Activated T-helper 1 cell treated with anti-CD3 and anti-CD28 coated beads, Interleukin-12 subunit alpha, Interleukin-12 subunit beta, Interleukin-2, Interleukin-4 antibody, amounts not matched to agents 30 ng/mL and 10 ng/mL and 1 ng/mL, durations not matched to agents 14 hours and 24 hours and 36 hours (primary cell): ENCODE results near the gene MMP13. TPM values are rescaled to one million over a fixed set of nuclear protein-coding genes. Genes with fewer than 3 reads are reported as not detected.
"Not testable (repeated sequence)": the region's sequence is repeated elsewhere in the genome, so short reads cannot be mapped to it uniquely, and the experiment has no call there.

Experiments
- DNase-seq: peaks from one replicate; pipeline ENCODE4 v3.0.0; 2021; ENCODE audit warnings: low spot score
- H3K27ac Mint-ChIP-seq: one replicate; pipeline ENCODE4 v1.8.0; 2021; ENCODE audit warnings: mild to moderate bottlenecking, mixed read lengths
- H3K27me3 Mint-ChIP-seq: one replicate; pipeline ENCODE4 v1.8.0; 2022; ENCODE audit warnings: mild to moderate bottlenecking, moderate library complexity, mixed read lengths; ENCODE audit not compliant: insufficient read depth
- H3K36me3 Mint-ChIP-seq: one replicate; pipeline ENCODE4 v1.8.0; 2021; ENCODE audit warnings: low read depth, mixed read lengths
- H3K4me1 Mint-ChIP-seq: one replicate; pipeline ENCODE4 v1.8.0; 2021; ENCODE audit warnings: low read depth, mixed read lengths
- H3K4me3 Mint-ChIP-seq: one replicate; pipeline ENCODE4 v1.8.0; 2021; ENCODE audit warnings: mild to moderate bottlenecking, moderate library complexity, mixed read lengths
- H3K9me3 Mint-ChIP-seq: one replicate; pipeline ENCODE4 v1.8.0; 2021; ENCODE audit warnings: mixed read lengths
- intact Hi-C: fragments of 100-400 bp; cut with micrococcal nuclease; formaldehyde crosslinking; loops from one replicate; pipeline ENCODE4 v1.15.1; 2024
- total RNA-seq: library from RNA; stranded (reverse); gene quantifications from 2 replicates; pipeline ENCODE4 v1.2.3, GENCODE V29; 2022

The MMP13 gene
- total RNA-seq, 1 donor from 2014 or later: not detected

GRCh38 chr11:102912482-102912830 lies 43.1 kb downstream of the MMP13 start:
- H3K36me3 Mint-ChIP-seq: no peaks in the 10 kb centered on the region
- DNase-seq: no peak
- no peak overlapping the region for H3K27ac Mint-ChIP-seq
- no peaks in the 10 kb centered on the region for H3K9me3 Mint-ChIP-seq
- intact Hi-C loops: no loop called here
- peaks cover 6% of the 10 kb centered on the region for H3K27me3 Mint-ChIP-seq
- no peaks in the 10 kb centered on the region for H3K4me1 Mint-ChIP-seq
- H3K4me3 Mint-ChIP-seq: no peak overlapping the region

- H3K9me3 Mint-ChIP-seq: no peaks in the 10 kb centered on the region
- intact Hi-C loops: no loop called here
Measured at GRCh38 chr11:102911758-102912481, 43.6 kb downstream of the MMP13 start.

GRCh38 chr11:102905848-102906247 lies 49.7 kb downstream of the MMP13 start:
- H3K27ac Mint-ChIP-seq, H3K4me1 Mint-ChIP-seq, H3K9me3 Mint-ChIP-seq, H3K4me3 Mint-ChIP-seq, H3K27me3 Mint-ChIP-seq, H3K36me3 Mint-ChIP-seq, intact Hi-C loops, DNase-seq: not testable (repeated sequence)

More at GRCh38 chr11:102911758-102912481, 43.6 kb downstream of the MMP13 start:
- Mint-ChIP-seq H3K27ac (no peak overlapping the region), H3K4me1 (no peaks in the 10 kb centered on the region), H3K4me3 (no peak overlapping the region), H3K27me3 (peaks cover 6% of the 10 kb centered on the region), H3K36me3 (no peaks in the 10 kb centered on the region)
- DNase-seq: no peak

- DNase-seq, H3K36me3 Mint-ChIP-seq, H3K27ac Mint-ChIP-seq, H3K4me3 Mint-ChIP-seq, H3K27me3 Mint-ChIP-seq, H3K4me1 Mint-ChIP-seq, intact Hi-C loops, H3K9me3 Mint-ChIP-seq: not testable (repeated sequence)
Measured at GRCh38 chr11:102903895-102904294, 51.6 kb downstream of the MMP13 start.

GRCh38 chr11:102900346-102900745 lies 55.2 kb downstream of the MMP13 start:
- Mint-ChIP-seq H3K4me1 (no peaks in the 10 kb centered on the region), H3K4me3 (no peak overlapping the region), H3K27me3 (no peaks in the 10 kb centered on the region), H3K27ac (no peak overlapping the region), H3K36me3 (no peaks in the 10 kb centered on the region), H3K9me3 (peaks cover 5% of the 10 kb centered on the region)
- intact Hi-C loops: no loop called here
- DNase-seq: no peak

Other genes starting within 250 kb of the MMP13 start
- not detected in 2 replicates for gene MMP27, start 250.0 kb downstream of the MMP13 start, total RNA-seq
- not detected in 2 replicates for gene MMP8, start 230.8 kb downstream of the MMP13 start, total RNA-seq
- not detected in 2 replicates for gene MMP10, start 175.1 kb downstream of the MMP13 start, total RNA-seq
- not detected in 2 replicates for gene MMP1, start 157.6 kb downstream of the MMP13 start, total RNA-seq
- gene MMP3, start 112.1 kb downstream of the MMP13 start, total RNA-seq: not detected in 2 replicates
- gene MMP12, start 80.8 kb downstream of the MMP13 start, total RNA-seq: 0.10 TPM in 1 of 2 replicates, not detected in the other
- 73.9 and 78.9 TPM in 2 replicates for gene DCUN1D5, start 136.4 kb upstream of the MMP13 start, total RNA-seq
- 0.91 and 1.1 TPM in 2 replicates for gene DYNC2H1, start 153.7 kb upstream of the MMP13 start, total RNA-seq